Ammon's horn (tissue), 1 donor: ENCODE measurements around the gene KLHDC7B.

Experiments used
- DNase-seq: peaks from one replicate; pipeline ENCODE4 v3.0.0-alpha.2; 2016; ENCODE audit warnings: low spot score

KLHDC7B gene

GRCh38 chr22:50595189-50595588 lies 49.5 kb downstream of the KLHDC7B start:
- no peak for DNase-seq

- DNase-seq, result no peak
These were observed 51.4 kb downstream of the KLHDC7B start for GRCh38 chr22:50597097-50597496.

GRCh38 chr22:50599816-50600455 lies 54.2 kb downstream of the KLHDC7B start:
- no peak for DNase-seq

GRCh38 chr22:50600538-50600937 lies 54.8 kb downstream of the KLHDC7B start, which contains the start of gene MAPK8IP2:
MAPK8IP2 (plus strand) TSS chr22:50600793; CDS start chr22:50600819, 26 bp downstream.
- DNase-seq, result no peak
